Mucosa of rectum (tissue), 2 donors: Measurements from ENCODE around the gene OPCML.

Experiments
- H3K27ac ChIP-seq, 2 donors: one replicate each; pipeline ENCODE4 v1.7.0; 2013; ENCODE audit warnings: inconsistent platforms in 2 of 2, low read depth in 2 of 2, low read length in 2 of 2
- H3K27me3 ChIP-seq, 2 donors: one replicate each; pipeline ENCODE4 v1.7.0; 2013; ENCODE audit warnings: low read length in 2 of 2; ENCODE audit not compliant: control insufficient read depth in 2 of 2, insufficient read depth in 2 of 2
- H3K36me3 ChIP-seq, 2 donors: one replicate each; pipeline ENCODE4 v1.7.0; 2013; ENCODE audit warnings: low read length in 2 of 2; ENCODE audit not compliant: control insufficient read depth in 2 of 2, insufficient read depth in 2 of 2
- H3K4me1 ChIP-seq, 2 donors: one replicate each; pipeline ENCODE4 v1.7.0; 2013; ENCODE audit warnings: low read length in 2 of 2, mild to moderate bottlenecking in 1 of 2; ENCODE audit not compliant: control insufficient read depth in 2 of 2, insufficient read depth in 2 of 2
- H3K4me3 ChIP-seq, 2 donors: one replicate each; pipeline ENCODE4 v1.7.0; 2013; ENCODE audit warnings: low read length in 2 of 2
- H3K9ac ChIP-seq, 2 donors: one replicate each; pipeline ENCODE4 v1.7.0; 2013; ENCODE audit warnings: low read length in 2 of 2, low read depth in 1 of 2, mild to moderate bottlenecking in 1 of 2
- H3K9me3 ChIP-seq, 2 donors: one replicate each; pipeline ENCODE4 v1.7.0; 2013; ENCODE audit warnings: low read length in 2 of 2; ENCODE audit not compliant: control insufficient read depth in 2 of 2
- donor health status: healthy.
- donor health status: Normal muscosa, but diverticular disease.

OPCML gene

GRCh38 chr11:132898676-132899075 is 633.6 kb downstream of the OPCML start:
- no peaks in the 10 kb centered on the region for H3K36me3 ChIP-seq
- no peak overlapping the region for H3K4me3 ChIP-seq
- no peaks in the 10 kb centered on the region for H3K27me3 ChIP-seq
- no peaks in the 10 kb centered on the region for H3K4me1 ChIP-seq
- H3K9me3 ChIP-seq = no peaks in the 10 kb centered on the region
- H3K27ac ChIP-seq = no peak overlapping the region
- H3K9ac ChIP-seq = no peak overlapping the region

DNA sequence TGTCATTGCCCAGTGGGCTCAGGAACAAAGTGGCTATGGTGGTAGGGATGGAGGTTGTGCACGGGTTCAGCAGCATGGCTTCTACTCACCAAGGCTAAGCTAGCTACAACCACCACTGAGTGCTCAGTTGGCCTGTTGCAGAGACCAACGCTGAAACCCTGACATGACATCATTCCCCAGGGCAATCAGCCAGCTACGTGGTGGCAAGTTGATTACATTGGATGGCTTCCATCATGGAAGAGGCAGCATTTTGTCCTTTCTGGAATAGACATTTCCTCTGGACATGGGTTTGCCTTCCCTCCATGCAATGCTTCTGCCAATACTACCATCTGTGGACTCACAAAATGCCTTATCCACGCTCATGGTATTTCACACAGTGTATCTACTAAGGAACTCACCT is 634.3 kb downstream of the OPCML start:
- no peaks in the 10 kb centered on the region for H3K9me3 ChIP-seq
- H3K36me3 ChIP-seq = no peaks in the 10 kb centered on the region
- H3K9ac ChIP-seq = no peak overlapping the region
- no peak overlapping the region for H3K4me3 ChIP-seq
- no peak overlapping the region for H3K27ac ChIP-seq
- H3K4me1 ChIP-seq = no peaks in the 10 kb centered on the region
- H3K27me3 ChIP-seq = no peaks in the 10 kb centered on the region

GRCh38 chr11:132895340-132895739 is 637.0 kb downstream of the OPCML start:
- Histone ChIP-seq H3K4me1 (no peaks in the 10 kb centered on the region), H3K9ac (no peak overlapping the region), H3K27me3 (no peaks in the 10 kb centered on the region), H3K9me3 (no peaks in the 10 kb centered on the region), H3K27ac (no peak overlapping the region), H3K4me3 (no peak overlapping the region), H3K36me3 (no peaks in the 10 kb centered on the region)

DNA sequence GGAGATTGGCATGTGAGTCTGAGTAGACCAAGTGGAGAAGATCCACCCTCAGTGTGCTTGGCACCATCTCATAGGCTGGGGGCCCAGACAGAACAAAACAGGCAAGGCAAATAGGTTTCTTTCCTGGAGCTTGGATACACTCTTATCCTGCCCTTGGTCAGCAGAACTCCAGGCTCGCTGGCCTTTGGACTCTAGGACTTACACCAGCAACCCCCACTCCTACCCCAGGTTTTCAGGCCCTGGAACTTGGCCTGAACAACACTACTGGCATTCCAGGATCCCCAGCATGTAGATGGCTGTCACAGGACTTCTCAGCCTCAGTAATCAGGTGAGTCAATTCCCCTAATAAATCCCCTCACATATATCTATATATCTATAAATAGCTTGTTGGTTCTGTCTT is 637.7 kb downstream of the OPCML start:
- Histone ChIP-seq H3K9me3 (no peaks in the 10 kb centered on the region), H3K27ac (no peak overlapping the region), H3K36me3 (no peaks in the 10 kb centered on the region), H3K9ac (no peak overlapping the region), H3K4me3 (no peak overlapping the region), H3K4me1 (no peaks in the 10 kb centered on the region), H3K27me3 (no peaks in the 10 kb centered on the region)

DNA sequence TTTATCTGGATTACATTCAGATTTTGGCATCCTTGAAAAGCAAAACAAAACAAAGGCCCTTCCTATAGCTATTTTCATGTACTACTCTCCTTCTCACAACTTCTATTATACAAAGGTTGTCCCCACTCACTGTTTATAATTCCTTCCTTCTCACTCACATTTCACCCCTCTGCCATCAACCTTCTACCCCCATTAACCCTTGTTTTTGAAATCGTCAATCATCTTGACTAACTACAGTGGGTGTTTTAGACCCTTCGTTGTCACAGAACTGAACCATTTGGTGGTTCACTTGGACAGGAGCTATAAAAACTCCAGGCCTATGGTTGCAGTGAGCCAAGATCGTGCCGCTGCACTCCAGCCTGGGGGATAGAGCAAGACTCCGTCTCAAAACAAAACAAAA is 639.4 kb downstream of the OPCML start:
- H3K27ac ChIP-seq = no peak overlapping the region
- no peaks in the 10 kb centered on the region for H3K9me3 ChIP-seq
- H3K4me3 ChIP-seq = no peak overlapping the region
- no peak overlapping the region for H3K9ac ChIP-seq
- H3K4me1 ChIP-seq = no peaks in the 10 kb centered on the region
- H3K27me3 ChIP-seq = no peaks in the 10 kb centered on the region
- H3K36me3 ChIP-seq = no peaks in the 10 kb centered on the region

- Histone ChIP-seq H3K27me3 (no peaks in the 10 kb centered on the region), H3K27ac (no peak overlapping the region), H3K4me1 (no peaks in the 10 kb centered on the region), H3K36me3 (no peaks in the 10 kb centered on the region), H3K9me3 (no peaks in the 10 kb centered on the region), H3K4me3 (no peak overlapping the region), H3K9ac (no peak overlapping the region)
These were observed 644.1 kb downstream of the OPCML start for GRCh38 chr11:132888226-132888625.

DNA sequence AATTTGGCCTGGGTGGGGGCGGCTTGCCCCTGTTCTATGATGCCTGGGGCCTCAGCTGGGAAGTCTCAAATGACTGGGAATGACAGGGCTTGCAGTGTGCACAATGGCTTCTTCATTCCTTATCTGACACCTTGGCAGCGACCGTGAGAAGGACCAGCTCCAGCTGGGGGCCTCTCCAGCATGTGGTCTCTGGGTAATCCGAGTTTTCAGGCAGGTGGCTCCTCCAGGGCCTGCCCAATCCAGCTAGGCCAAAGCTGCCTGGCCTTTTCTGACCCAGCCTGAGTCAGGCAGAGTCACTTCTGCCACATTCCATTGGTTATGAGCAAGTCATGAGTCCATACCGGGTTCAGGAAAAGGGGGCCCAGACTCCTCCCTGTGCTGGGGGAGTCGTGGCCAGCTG is 646.0 kb downstream of the OPCML start:
- Histone ChIP-seq H3K4me1 (no peaks in the 10 kb centered on the region), H3K4me3 (no peak overlapping the region)

GRCh38 chr11:132883241-132883640 is 649.1 kb downstream of the OPCML start:
- no peak overlapping the region for H3K27ac ChIP-seq
- peaks cover 0 to 6% of the 10 kb centered on the region in 2 donors for H3K9me3 ChIP-seq
- H3K4me1 ChIP-seq = no peaks in the 10 kb centered on the region
- H3K36me3 ChIP-seq = no peaks in the 10 kb centered on the region
- no peaks in the 10 kb centered on the region for H3K27me3 ChIP-seq
- no peak overlapping the region for H3K4me3 ChIP-seq
- H3K9ac ChIP-seq = no peak overlapping the region

More for the DNA sequence above, 646.0 kb downstream of the OPCML start:
- Histone ChIP-seq H3K27me3 (no peaks in the 10 kb centered on the region), H3K36me3 (no peaks in the 10 kb centered on the region), H3K27ac (no peak overlapping the region), H3K9ac (no peak overlapping the region), H3K9me3 (no peaks in the 10 kb centered on the region)

GRCh38 chr11:132881622-132882021 is 650.7 kb downstream of the OPCML start:
- peaks cover 0 to 9% of the 10 kb centered on the region in 2 donors for H3K9me3 ChIP-seq
- H3K4me1 ChIP-seq = no peaks in the 10 kb centered on the region
- H3K27ac ChIP-seq = no peak overlapping the region
- H3K4me3 ChIP-seq = no peak overlapping the region
- no peaks in the 10 kb centered on the region for H3K36me3 ChIP-seq
- H3K9ac ChIP-seq = no peak overlapping the region
- no peaks in the 10 kb centered on the region for H3K27me3 ChIP-seq

DNA sequence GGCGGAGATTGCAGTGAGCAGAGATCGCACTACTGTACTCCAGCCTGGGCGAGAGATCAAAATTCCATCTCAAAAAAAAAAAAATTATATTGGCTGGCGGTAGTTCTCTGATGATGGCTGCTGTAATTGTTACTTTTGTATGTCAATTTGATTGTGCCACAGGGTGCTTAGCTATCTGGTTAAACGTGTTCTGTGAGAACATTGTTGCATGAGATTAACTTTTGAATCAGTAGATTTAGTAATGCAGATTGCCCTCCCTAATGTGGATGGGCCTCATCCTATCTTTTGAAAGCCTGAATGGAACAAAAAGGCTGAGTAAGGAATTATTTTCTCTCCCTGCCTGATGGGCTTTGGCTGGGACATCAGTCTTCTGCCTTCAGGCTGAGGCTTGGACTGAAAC is 654.2 kb downstream of the OPCML start:
- H3K4me1 ChIP-seq = no peaks in the 10 kb centered on the region
- peaks cover 2 to 9% of the 10 kb centered on the region in 2 donors for H3K9me3 ChIP-seq
- H3K36me3 ChIP-seq = no peaks in the 10 kb centered on the region
- no peak overlapping the region for H3K4me3 ChIP-seq
- no peak overlapping the region for H3K27ac ChIP-seq
- no peaks in the 10 kb centered on the region for H3K27me3 ChIP-seq
- no peak overlapping the region for H3K9ac ChIP-seq

DNA sequence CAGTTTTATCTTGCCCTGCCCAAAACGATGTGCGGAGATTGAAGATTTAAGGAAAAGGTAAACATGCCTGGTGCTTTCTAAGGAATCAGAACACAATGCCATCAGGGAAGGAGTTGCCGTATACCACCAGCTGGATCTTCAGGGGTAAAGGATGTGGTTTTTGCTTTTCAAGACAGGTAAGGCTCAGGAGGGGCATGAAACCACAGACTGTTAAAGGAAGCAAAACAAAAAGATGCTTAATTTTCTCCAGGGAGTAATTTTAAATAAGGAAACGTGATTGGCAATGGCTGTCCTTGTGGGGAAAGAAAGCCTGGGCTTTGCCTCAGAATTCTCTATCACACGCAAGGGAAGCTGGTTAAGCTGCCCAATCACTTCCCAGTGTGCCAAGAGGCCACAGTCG is 655.6 kb downstream of the OPCML start:
- Histone ChIP-seq H3K4me1 (no peaks in the 10 kb centered on the region), H3K27me3 (no peaks in the 10 kb centered on the region), H3K9ac (no peak overlapping the region), H3K4me3 (no peak overlapping the region), H3K27ac (no peak overlapping the region), H3K36me3 (no peaks in the 10 kb centered on the region), H3K9me3 (peaks cover 2 to 9% of the 10 kb centered on the region in 2 donors)
